Mammary epithelial cell (primary cell): Measurements from ENCODE around the gene PCNX2.

ENCODE experiments used
- CTCF ChIP-seq, 2 donors: IDR thresholded peaks in 1 of 2; conservative IDR thresholded peaks in 1 of 2; 2 replicates each; pipeline ENCODE4 v1.5.1; 2011 to 2012; ENCODE audit warnings: inconsistent platforms in 2 of 2, low read length in 2 of 2, mild to moderate bottlenecking in 2 of 2, control low read depth in 1 of 2, low read depth in 1 of 2; ENCODE audit not compliant: insufficient read depth in 1 of 2; ENCODE audit errors: extremely low read depth in 1 of 2
- EZH2 ChIP-seq: IDR thresholded peaks from 2 replicates; pipeline ENCODE4 v1.6.1; 2012; ENCODE audit warnings: low read length, inconsistent platforms, borderline replicate concordance

GRCh38 chr1:232965124-232965911, 330.2 kb downstream of the PCNX2 start:
- TF ChIP-seq CTCF (conservative IDR thresholded peaks at IDR 0.05 in 1 of 2, IDR thresholded peaks at IDR 0.05 in 1 of 2; ENCODE audit: extremely low read depth in 1 of 2, insufficient read depth in 1 of 2, low read depth in 1 of 2, low read length in 2 of 2) (no peak), EZH2 (no peak)
